Measurements from ENCODE around the gene APBA2.

APBA2 gene

GRCh38 chr15:28987337-28987736 lies 101.6 kb downstream of the APBA2 start:
- DNase-seq, result no peak

- no peak for DNase-seq
Measured at GRCh38 chr15:28989239-28989830, 103.6 kb downstream of the APBA2 start.

GRCh38 chr15:28989896-28990295 lies 104.1 kb downstream of the APBA2 start:
- no peak for DNase-seq

GRCh38 chr15:28990390-28990789 lies 104.6 kb downstream of the APBA2 start:
- DNase-seq, result no peak

- DNase-seq, result no peak
Measured at GRCh38 chr15:28991236-28992171, 105.7 kb downstream of the APBA2 start.

- no peak for DNase-seq
Measured at GRCh38 chr15:28992336-28992864, 106.6 kb downstream of the APBA2 start.

- DNase-seq, result no peak
Measured at GRCh38 chr15:28993051-28993719, 107.4 kb downstream of the APBA2 start.

- no peak for DNase-seq
Measured at GRCh38 chr15:28993720-28994053, 107.9 kb downstream of the APBA2 start.

- DNase-seq, result peak; percentile 19 to 30
Measured at GRCh38 chr15:28994142-28994830, 108.5 kb downstream of the APBA2 start.

GRCh38 chr15:28994831-28995596 lies 109.2 kb downstream of the APBA2 start:
- no peak for DNase-seq

- DNase-seq, result no peak
Measured at GRCh38 chr15:28995705-28996104, 109.9 kb downstream of the APBA2 start.

- no peak for DNase-seq
Measured at GRCh38 chr15:28996289-28996688, 110.5 kb downstream of the APBA2 start.

- no peak for DNase-seq
Measured at GRCh38 chr15:28996953-28997352, 111.2 kb downstream of the APBA2 start.

- no peak for DNase-seq
Measured at GRCh38 chr15:28997791-28998190, 112.0 kb downstream of the APBA2 start.

- no peak for DNase-seq
Measured at GRCh38 chr15:28998511-28998910, 112.7 kb downstream of the APBA2 start.

- DNase-seq, result no peak
Measured at GRCh38 chr15:29003191-29003839, 117.5 kb downstream of the APBA2 start.

- DNase-seq, result no peak
Measured at GRCh38 chr15:29003840-29004233, 118.1 kb downstream of the APBA2 start.

- DNase-seq, result no peak
Measured at GRCh38 chr15:29005931-29006330, 120.2 kb downstream of the APBA2 start.

- DNase-seq, result no peak
Measured at GRCh38 chr15:29008846-29009245, 123.1 kb downstream of the APBA2 start.

GRCh38 chr15:29012097-29012496 lies 126.3 kb downstream of the APBA2 start:
- DNase-seq, result no peak

- no peak for DNase-seq
Measured at GRCh38 chr15:29014493-29014892, 128.7 kb downstream of the APBA2 start.

GRCh38 chr15:29016518-29016917 lies 130.7 kb downstream of the APBA2 start:
- DNase-seq, result no peak
